GM23338 (cell line): Measurements from ENCODE around the gene ARL15. TPM values are rescaled to one million over a fixed set of nuclear protein-coding genes. Genes with fewer than 3 reads are reported as not detected.
A peak's percentile ranks its signal among the peaks of the same experiment; 100 is the strongest.

ENCODE experiments used
- ATAC-seq: fragments of 200-7000 bp; cut with Tn5 transposase; 3 replicates; pipeline ENCODE4 v1.9.1; 2020
- DNase-seq: peaks from one replicate; pipeline ENCODE4 v3.0.0-alpha.2; 2015; ENCODE audit warnings: low spot score
- H2AFZ ChIP-seq: fragments of 200-600 bp; sonication (generic); 2 replicates; pipeline ENCODE4 v1.8.0; 2016; ENCODE audit warnings: antibody characterized with exemption, mild to moderate bottlenecking, moderate library complexity
- H3F3A ChIP-seq: fragments of 200-600 bp; sonication (generic); replicated peaks from 2 replicates; pipeline ENCODE4 v1.8.0; 2017; ENCODE audit warnings: antibody characterized with exemption, mixed run types, low read depth
- H3K27ac ChIP-seq: fragments of 200-600 bp; sonication (generic); 2 replicates; pipeline ENCODE4 v1.6.1; 2016; ENCODE audit warnings: low read depth
- H3K27me3 ChIP-seq: fragments of 200-600 bp; sonication (generic); 2 replicates; pipeline ENCODE4 v1.8.0; 2016; ENCODE audit warnings: mild to moderate bottlenecking, mixed run types, moderate library complexity; ENCODE audit not compliant: insufficient read depth
- H3K36me3 ChIP-seq: fragments of 200-600 bp; sonication (generic); 2 replicates; pipeline ENCODE4 v1.8.0; 2016; ENCODE audit warnings: mild to moderate bottlenecking; ENCODE audit not compliant: insufficient read depth
- H3K4me1 ChIP-seq: fragments of 200-600 bp; sonication (generic); 2 replicates; pipeline ENCODE4 v1.8.0; 2016; ENCODE audit warnings: mild to moderate bottlenecking, moderate library complexity; ENCODE audit not compliant: insufficient read depth
- H3K4me2 ChIP-seq: fragments of 200-600 bp; sonication (generic); 2 replicates; pipeline ENCODE4 v1.7.1; 2017; ENCODE audit warnings: mixed run types
- H3K4me3 ChIP-seq: fragments of 200-600 bp; sonication (generic); 2 replicates; pipeline ENCODE4 v1.6.1; 2016; ENCODE audit warnings: mixed run types
- H3K79me2 ChIP-seq: fragments of 200-600 bp; sonication (generic); replicated peaks from 2 replicates; pipeline ENCODE4 v1.8.0; 2017; ENCODE audit warnings: mild to moderate bottlenecking; ENCODE audit not compliant: insufficient read depth
- H3K9me2 ChIP-seq: fragments of 200-600 bp; sonication (generic); 2 replicates; pipeline ENCODE4 v1.8.0; 2017; ENCODE audit not compliant: insufficient read depth
- H4K20me1 ChIP-seq: fragments of 200-600 bp; sonication (generic); replicated peaks from 2 replicates; pipeline ENCODE4 v1.8.0; 2017; ENCODE audit warnings: mild to moderate bottlenecking; ENCODE audit not compliant: insufficient read depth
- H3K27ac Mint-ChIP-seq: 2 replicates; pipeline ENCODE4 v1.8.0; 2020; ENCODE audit warnings: inconsistent platforms, mild to moderate bottlenecking, moderate library complexity, mixed read lengths
- H3K27me3 Mint-ChIP-seq: 3 replicates; pipeline ENCODE4 v1.8.0; 2022; ENCODE audit warnings: low read depth, mild to moderate bottlenecking, moderate library complexity, mixed read lengths, inconsistent platforms; ENCODE audit not compliant: insufficient read depth, poor library complexity
- H3K36me3 Mint-ChIP-seq: 3 replicates; pipeline ENCODE4 v1.8.0; 2021; ENCODE audit warnings: low read depth, mild to moderate bottlenecking, inconsistent platforms, moderate library complexity, mixed read lengths
- H3K4me1 Mint-ChIP-seq: 3 replicates; pipeline ENCODE4 v1.8.0; 2020; ENCODE audit warnings: mild to moderate bottlenecking, inconsistent platforms, mixed read lengths
- H3K4me3 Mint-ChIP-seq: 3 replicates; pipeline ENCODE4 v1.8.0; 2021; ENCODE audit warnings: moderate library complexity, mild to moderate bottlenecking, inconsistent platforms, mixed read lengths
- H3K9me3 Mint-ChIP-seq: 3 replicates; pipeline ENCODE4 v1.8.0; 2020; ENCODE audit warnings: moderate library complexity, mild to moderate bottlenecking, inconsistent platforms, mixed read lengths
- CREB1 ChIP-seq: fragments of 250-450 bp; sonication (Bioruptor Pico); IDR thresholded peaks from 2 replicates; pipeline ENCODE4 v1.5.0; 2020; ENCODE audit warnings: low read depth, mild to moderate bottlenecking, moderate library complexity
- EZH2 ChIP-seq: fragments of 200-600 bp; sonication (generic); IDR thresholded peaks from one replicate; pipeline ENCODE4 v1.8.0; 2017; ENCODE audit warnings: antibody characterized with exemption, mild to moderate bottlenecking, low read depth; ENCODE audit not compliant: unreplicated experiment
- EZH2phosphoT487 ChIP-seq: fragments of 200-600 bp; sonication (generic); IDR thresholded peaks from one replicate; pipeline ENCODE4 v1.8.1; 2018; ENCODE audit warnings: antibody characterized with exemption; ENCODE audit not compliant: unreplicated experiment
- JUNB ChIP-seq: IDR thresholded peaks from one replicate; pipeline ENCODE4 v1.6.1; 2016; ENCODE audit warnings: antibody characterized with exemption; ENCODE audit not compliant: unreplicated experiment
- NANOG ChIP-seq: IDR thresholded peaks from 2 replicates; pipeline ENCODE4 v1.6.1; 2016; ENCODE audit warnings: antibody characterized with exemption, borderline replicate concordance
- POLR2AphosphoS5 ChIP-seq: IDR thresholded peaks from 2 replicates; pipeline ENCODE4 v1.6.1; 2016; ENCODE audit warnings: antibody characterized with exemption, low read depth
- STAT1 ChIP-seq: IDR thresholded peaks from one replicate; pipeline ENCODE4 v1.6.1; 2016; ENCODE audit warnings: antibody characterized with exemption; ENCODE audit not compliant: unreplicated experiment
- ZNF331 ChIP-seq: fragments of 250-450 bp; sonication (Bioruptor Pico); IDR thresholded peaks from 2 replicates; pipeline ENCODE4 v1.5.0; 2020; ENCODE audit warnings: low read depth, mild to moderate bottlenecking, moderate library complexity
- polyA plus RNA-seq: library from polyadenylated mRNA; unstranded; fragments of >200 nt; fragmentation: Nextera tagmentation; extraction: Ambion mirVana; gene quantifications from 2 replicates; pipeline ENCODE4 v1.2.1, GENCODE V29; 2016
- total RNA-seq: library from RNA; depleted of rRNA; stranded (reverse); fragments of >200 nt; shearing (Covaris generic); gene quantifications from 2 replicates; pipeline ENCODE4 v1.2.3, GENCODE V29; 2014
- TF ChIP-seq, protein P1 (sequence below): fragments of 250-450 bp; sonication (Bioruptor Pico); IDR thresholded peaks from 2 replicates; pipeline ENCODE4 v1.5.0; 2020; ENCODE audit warnings: mild to moderate bottlenecking, moderate library complexity
- TF ChIP-seq, protein P2 (sequence below): IDR thresholded peaks from 2 replicates; pipeline ENCODE4 v1.6.1; 2016; ENCODE audit warnings: antibody characterized with exemption
- TF ChIP-seq, protein P3 (sequence below): IDR thresholded peaks from one replicate; pipeline ENCODE4 v1.6.1; 2018; ENCODE audit warnings: antibody characterized with exemption; ENCODE audit not compliant: unreplicated experiment
- TF ChIP-seq, protein P4 (sequence below), 2 experiments: fragments of 200-600 bp in 1 of 2; sonication (generic) in 1 of 2; conservative IDR thresholded peaks; 2 replicates each; pipeline versions ENCODE4 v1.5.1 to v1.6.1; 2016 to 2017; ENCODE audit warnings: antibody characterized with exemption in 2 of 2, low read depth in 2 of 2, mild to moderate bottlenecking in 2 of 2, moderate library complexity in 1 of 2

Gene ARL15
- total and polyA plus RNA-seq, 2 experiments from 2014 or later, result 13.0 to 54.0 TPM

GRCh38 chr5:54325272-54325609 lies 14.9 kb upstream of the ARL15 start:
- Mint-ChIP-seq H3K36me3 (no peaks in the 10 kb centered on the region), H3K4me1 (peaks cover 25% of the 10 kb centered on the region), H3K27ac (no peak overlapping the region), H3K9me3 (no peaks in the 10 kb centered on the region), H3K27me3 (peaks cover 1% of the 10 kb centered on the region), H3K4me3 (no peak overlapping the region)
- no peak for DNase-seq
- Histone ChIP-seq H4K20me1 (no peaks in the 10 kb centered on the region), H3K27ac (peak overlapping the region; percentile 29; the same call in 1 of the 2 replicates), H3K36me3 (no peaks in the 10 kb centered on the region), H3K4me2 (peak overlapping the region; percentile 4; the same call in 1 of the 2 replicates), H3K27me3 (no peaks in the 10 kb centered on the region), H3F3A (no peaks in the 10 kb centered on the region), H3K9me2 (peaks cover under 1% of the 10 kb centered on the region), H3K79me2 (no peaks in the 10 kb centered on the region), H3K4me1 (peaks cover 28% of the 10 kb centered on the region), H3K4me3 (no peak overlapping the region), H2AFZ (no peak overlapping the region; the same call in 1 of the 2 replicates)
- TF ChIP-seq NANOG (no peak), ZNF331 (CRISPR knock-in tag) (no peak), EZH2phosphoT487 (no peak), POLR2AphosphoS5 (no peak), STAT1 (no peak), CREB1 (CRISPR knock-in tag) (no peak), JUNB (no peak), EZH2 (no peak)
- TF ChIP-seq, protein P1, sequence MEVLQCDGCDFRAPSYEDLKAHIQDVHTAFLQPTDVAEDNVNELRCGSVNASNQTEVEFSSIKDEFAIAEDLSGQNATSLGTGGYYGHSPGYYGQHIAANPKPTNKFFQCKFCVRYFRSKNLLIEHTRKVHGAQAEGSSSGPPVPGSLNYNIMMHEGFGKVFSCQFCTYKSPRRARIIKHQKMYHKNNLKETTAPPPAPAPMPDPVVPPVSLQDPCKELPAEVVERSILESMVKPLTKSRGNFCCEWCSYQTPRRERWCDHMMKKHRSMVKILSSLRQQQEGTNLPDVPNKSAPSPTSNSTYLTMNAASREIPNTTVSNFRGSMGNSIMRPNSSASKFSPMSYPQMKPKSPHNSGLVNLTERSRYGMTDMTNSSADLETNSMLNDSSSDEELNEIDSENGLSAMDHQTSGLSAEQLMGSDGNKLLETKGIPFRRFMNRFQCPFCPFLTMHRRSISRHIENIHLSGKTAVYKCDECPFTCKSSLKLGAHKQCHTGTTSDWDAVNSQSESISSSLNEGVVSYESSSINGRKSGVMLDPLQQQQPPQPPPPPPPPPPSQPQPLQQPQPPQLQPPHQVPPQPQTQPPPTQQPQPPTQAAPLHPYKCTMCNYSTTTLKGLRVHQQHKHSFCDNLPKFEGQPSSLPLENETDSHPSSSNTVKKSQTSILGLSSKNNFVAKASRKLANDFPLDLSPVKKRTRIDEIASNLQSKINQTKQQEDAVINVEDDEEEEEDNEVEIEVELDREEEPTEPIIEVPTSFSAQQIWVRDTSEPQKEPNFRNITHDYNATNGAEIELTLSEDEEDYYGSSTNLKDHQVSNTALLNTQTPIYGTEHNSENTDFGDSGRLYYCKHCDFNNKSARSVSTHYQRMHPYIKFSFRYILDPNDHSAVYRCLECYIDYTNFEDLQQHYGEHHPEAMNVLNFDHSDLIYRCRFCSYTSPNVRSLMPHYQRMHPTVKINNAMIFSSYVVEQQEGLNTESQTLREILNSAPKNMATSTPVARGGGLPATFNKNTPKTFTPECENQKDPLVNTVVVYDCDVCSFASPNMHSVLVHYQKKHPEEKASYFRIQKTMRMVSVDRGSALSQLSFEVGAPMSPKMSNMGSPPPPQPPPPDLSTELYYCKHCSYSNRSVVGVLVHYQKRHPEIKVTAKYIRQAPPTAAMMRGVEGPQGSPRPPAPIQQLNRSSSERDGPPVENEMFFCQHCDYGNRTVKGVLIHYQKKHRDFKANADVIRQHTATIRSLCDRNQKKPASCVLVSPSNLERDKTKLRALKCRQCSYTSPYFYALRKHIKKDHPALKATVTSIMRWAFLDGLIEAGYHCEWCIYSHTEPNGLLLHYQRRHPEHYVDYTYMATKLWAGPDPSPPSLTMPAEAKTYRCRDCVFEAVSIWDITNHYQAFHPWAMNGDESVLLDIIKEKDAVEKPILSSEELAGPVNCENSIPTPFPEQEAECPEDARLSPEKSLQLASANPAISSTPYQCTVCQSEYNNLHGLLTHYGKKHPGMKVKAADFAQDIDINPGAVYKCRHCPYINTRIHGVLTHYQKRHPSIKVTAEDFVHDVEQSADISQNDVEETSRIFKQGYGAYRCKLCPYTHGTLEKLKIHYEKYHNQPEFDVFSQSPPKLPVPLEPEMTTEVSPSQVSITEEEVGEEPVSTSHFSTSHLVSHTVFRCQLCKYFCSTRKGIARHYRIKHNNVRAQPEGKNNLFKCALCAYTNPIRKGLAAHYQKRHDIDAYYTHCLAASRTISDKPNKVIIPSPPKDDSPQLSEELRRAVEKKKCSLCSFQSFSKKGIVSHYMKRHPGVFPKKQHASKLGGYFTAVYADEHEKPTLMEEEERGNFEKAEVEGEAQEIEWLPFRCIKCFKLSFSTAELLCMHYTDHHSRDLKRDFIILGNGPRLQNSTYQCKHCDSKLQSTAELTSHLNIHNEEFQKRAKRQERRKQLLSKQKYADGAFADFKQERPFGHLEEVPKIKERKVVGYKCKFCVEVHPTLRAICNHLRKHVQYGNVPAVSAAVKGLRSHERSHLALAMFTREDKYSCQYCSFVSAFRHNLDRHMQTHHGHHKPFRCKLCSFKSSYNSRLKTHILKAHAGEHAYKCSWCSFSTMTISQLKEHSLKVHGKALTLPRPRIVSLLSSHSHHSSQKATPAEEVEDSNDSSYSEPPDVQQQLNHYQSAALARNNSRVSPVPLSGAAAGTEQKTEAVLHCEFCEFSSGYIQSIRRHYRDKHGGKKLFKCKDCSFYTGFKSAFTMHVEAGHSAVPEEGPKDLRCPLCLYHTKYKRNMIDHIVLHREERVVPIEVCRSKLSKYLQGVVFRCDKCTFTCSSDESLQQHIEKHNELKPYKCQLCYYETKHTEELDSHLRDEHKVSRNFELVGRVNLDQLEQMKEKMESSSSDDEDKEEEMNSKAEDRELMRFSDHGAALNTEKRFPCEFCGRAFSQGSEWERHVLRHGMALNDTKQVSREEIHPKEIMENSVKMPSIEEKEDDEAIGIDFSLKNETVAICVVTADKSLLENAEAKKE (CRISPR knock-in tag), result no peak
- TF ChIP-seq, protein P2, sequence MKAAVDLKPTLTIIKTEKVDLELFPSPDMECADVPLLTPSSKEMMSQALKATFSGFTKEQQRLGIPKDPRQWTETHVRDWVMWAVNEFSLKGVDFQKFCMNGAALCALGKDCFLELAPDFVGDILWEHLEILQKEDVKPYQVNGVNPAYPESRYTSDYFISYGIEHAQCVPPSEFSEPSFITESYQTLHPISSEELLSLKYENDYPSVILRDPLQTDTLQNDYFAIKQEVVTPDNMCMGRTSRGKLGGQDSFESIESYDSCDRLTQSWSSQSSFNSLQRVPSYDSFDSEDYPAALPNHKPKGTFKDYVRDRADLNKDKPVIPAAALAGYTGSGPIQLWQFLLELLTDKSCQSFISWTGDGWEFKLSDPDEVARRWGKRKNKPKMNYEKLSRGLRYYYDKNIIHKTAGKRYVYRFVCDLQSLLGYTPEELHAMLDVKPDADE, result no peak
- TF ChIP-seq, protein P3, sequence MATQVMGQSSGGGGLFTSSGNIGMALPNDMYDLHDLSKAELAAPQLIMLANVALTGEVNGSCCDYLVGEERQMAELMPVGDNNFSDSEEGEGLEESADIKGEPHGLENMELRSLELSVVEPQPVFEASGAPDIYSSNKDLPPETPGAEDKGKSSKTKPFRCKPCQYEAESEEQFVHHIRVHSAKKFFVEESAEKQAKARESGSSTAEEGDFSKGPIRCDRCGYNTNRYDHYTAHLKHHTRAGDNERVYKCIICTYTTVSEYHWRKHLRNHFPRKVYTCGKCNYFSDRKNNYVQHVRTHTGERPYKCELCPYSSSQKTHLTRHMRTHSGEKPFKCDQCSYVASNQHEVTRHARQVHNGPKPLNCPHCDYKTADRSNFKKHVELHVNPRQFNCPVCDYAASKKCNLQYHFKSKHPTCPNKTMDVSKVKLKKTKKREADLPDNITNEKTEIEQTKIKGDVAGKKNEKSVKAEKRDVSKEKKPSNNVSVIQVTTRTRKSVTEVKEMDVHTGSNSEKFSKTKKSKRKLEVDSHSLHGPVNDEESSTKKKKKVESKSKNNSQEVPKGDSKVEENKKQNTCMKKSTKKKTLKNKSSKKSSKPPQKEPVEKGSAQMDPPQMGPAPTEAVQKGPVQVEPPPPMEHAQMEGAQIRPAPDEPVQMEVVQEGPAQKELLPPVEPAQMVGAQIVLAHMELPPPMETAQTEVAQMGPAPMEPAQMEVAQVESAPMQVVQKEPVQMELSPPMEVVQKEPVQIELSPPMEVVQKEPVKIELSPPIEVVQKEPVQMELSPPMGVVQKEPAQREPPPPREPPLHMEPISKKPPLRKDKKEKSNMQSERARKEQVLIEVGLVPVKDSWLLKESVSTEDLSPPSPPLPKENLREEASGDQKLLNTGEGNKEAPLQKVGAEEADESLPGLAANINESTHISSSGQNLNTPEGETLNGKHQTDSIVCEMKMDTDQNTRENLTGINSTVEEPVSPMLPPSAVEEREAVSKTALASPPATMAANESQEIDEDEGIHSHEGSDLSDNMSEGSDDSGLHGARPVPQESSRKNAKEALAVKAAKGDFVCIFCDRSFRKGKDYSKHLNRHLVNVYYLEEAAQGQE, result no peak
- TF ChIP-seq, protein P4, sequence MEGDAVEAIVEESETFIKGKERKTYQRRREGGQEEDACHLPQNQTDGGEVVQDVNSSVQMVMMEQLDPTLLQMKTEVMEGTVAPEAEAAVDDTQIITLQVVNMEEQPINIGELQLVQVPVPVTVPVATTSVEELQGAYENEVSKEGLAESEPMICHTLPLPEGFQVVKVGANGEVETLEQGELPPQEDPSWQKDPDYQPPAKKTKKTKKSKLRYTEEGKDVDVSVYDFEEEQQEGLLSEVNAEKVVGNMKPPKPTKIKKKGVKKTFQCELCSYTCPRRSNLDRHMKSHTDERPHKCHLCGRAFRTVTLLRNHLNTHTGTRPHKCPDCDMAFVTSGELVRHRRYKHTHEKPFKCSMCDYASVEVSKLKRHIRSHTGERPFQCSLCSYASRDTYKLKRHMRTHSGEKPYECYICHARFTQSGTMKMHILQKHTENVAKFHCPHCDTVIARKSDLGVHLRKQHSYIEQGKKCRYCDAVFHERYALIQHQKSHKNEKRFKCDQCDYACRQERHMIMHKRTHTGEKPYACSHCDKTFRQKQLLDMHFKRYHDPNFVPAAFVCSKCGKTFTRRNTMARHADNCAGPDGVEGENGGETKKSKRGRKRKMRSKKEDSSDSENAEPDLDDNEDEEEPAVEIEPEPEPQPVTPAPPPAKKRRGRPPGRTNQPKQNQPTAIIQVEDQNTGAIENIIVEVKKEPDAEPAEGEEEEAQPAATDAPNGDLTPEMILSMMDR (conservative IDR thresholded peaks at IDR 0.05; ENCODE audit: low read depth in 2 of 2), result no peak
- ATAC-seq, result no peak
